Prostate gland (tissue), 2 donors: ENCODE data around the gene EBF3.

ENCODE experiments used
- CTCF ChIP-seq, 4 experiments: fragments of 200-600 bp in 2 of 4; fragments of 450-650 bp in 2 of 4; sonication (generic) in 2 of 4; IDR thresholded peaks; 1 replicate in 3 of 4; 2 replicates in 1 of 4; pipeline ENCODE4 v1.5.1; 2016 to 2019; ENCODE audit warnings: antibody characterized with exemption in 4 of 4, mild to moderate bottlenecking in 2 of 4, moderate library complexity in 2 of 4
- POLR2AphosphoS5 ChIP-seq: sonication (generic); formaldehyde crosslinking; IDR thresholded peaks from one replicate; pipeline ENCODE4 v1.6.1; 2017; ENCODE audit warnings: antibody characterized with exemption

- no peak for TF ChIP-seq CTCF (IDR thresholded peaks at IDR 0.05)
- TF ChIP-seq POLR2AphosphoS5, result peak; percentile 83
Measured at GRCh38 chr10:129820451-129820850, 143.6 kb downstream of the EBF3 start.
